AG09319 (cell line): Measurements from ENCODE around the gene CRY2.
A peak's percentile ranks its signal among the peaks of the same experiment; 100 is the strongest.

Source experiments
- DNase-seq: peaks from one replicate; pipeline ENCODE4 v3.0.0-alpha.2; 2010; ENCODE audit warnings: low read depth; ENCODE audit errors: extremely low read depth
- CTCF ChIP-seq: IDR thresholded peaks from 2 replicates; pipeline ENCODE4 v1.5.1; 2011; ENCODE audit warnings: low read depth, mild to moderate bottlenecking, inconsistent platforms, low read length, moderate library complexity

Gene CRY2

GRCh38 chr11:45860764-45861510 lies 13.7 kb downstream of the CRY2 start:
- TF ChIP-seq CTCF = no peak
- no peak for DNase-seq

GRCh38 chr11:45864041-45864440 lies 16.8 kb downstream of the CRY2 start:
- TF ChIP-seq CTCF = no peak
- DNase-seq = no peak

- no peak for TF ChIP-seq CTCF
- DNase-seq = no peak
Measured at GRCh38 chr11:45869551-45869950, 22.3 kb downstream of the CRY2 start.

- no peak for TF ChIP-seq CTCF
- DNase-seq = no peak
Measured at GRCh38 chr11:45870706-45871105, 23.4 kb downstream of the CRY2 start.

- TF ChIP-seq CTCF = no peak
- DNase-seq = no peak
Measured at GRCh38 chr11:45871638-45872037, 24.4 kb downstream of the CRY2 start.

GRCh38 chr11:45872651-45873356 lies 25.5 kb downstream of the CRY2 start:
- TF ChIP-seq CTCF = peak; percentile 76

GRCh38 chr11:45876401-45876800 lies 29.1 kb downstream of the CRY2 start:
- no peak for DNase-seq
- no peak for TF ChIP-seq CTCF

More at GRCh38 chr11:45872651-45873356, 25.5 kb downstream of the CRY2 start:
- DNase-seq = peak; percentile 20
